HEK293T (cell line): ENCODE data around the gene PDE7B.

Source experiments
- CTBP1 ChIP-seq: fragments of 450-650 bp; IDR thresholded peaks from 2 replicates; pipeline ENCODE4 v1.6.1; 2016; ENCODE audit warnings: borderline replicate concordance
- FOXK2 ChIP-seq: fragments of 450-650 bp; IDR thresholded peaks from 2 replicates; pipeline ENCODE4 v1.6.1; 2016; ENCODE audit warnings: mild to moderate bottlenecking
- FOXM1 ChIP-seq: fragments of 450-650 bp; IDR thresholded peaks from 2 replicates; pipeline ENCODE4 v1.6.1; 2017; ENCODE audit warnings: mild to moderate bottlenecking, borderline replicate concordance
- HDGF ChIP-seq: fragments of 450-650 bp; IDR thresholded peaks from 2 replicates; pipeline ENCODE4 v1.6.1; 2017; ENCODE audit warnings: antibody characterized with exemption, borderline replicate concordance
- L3MBTL2 ChIP-seq: fragments of 450-650 bp; conservative IDR thresholded peaks from 2 replicates; pipeline ENCODE4 v1.6.1; 2016; ENCODE audit warnings: mild to moderate bottlenecking
- SP1 ChIP-seq: fragments of 450-650 bp; IDR thresholded peaks from 2 replicates; pipeline ENCODE4 v1.6.1; 2017
- ZNF384 ChIP-seq: fragments of 450-650 bp; IDR thresholded peaks from 2 replicates; pipeline ENCODE4 v1.6.1; 2016

DNA sequence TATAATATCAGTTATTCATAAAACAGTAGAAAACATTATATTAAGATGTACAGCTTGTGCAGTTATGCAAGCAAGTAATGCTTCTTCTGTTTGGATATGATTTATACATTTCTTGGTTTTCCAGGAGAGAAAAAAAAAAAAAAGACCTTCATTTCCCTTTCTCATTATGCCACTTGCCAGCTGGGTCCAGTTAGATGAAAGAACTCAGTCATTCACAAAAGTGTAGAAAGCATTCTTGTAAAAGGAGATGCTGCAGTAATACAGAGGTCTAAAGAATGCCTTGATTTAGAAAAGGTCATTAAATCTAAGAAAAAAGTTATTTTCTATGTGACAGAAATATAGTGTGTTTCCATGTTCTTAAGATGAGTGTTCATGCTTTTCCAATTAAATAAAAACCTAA, 7.4 kb downstream of the PDE7B start:
- TF ChIP-seq SP1 = no peak
- no peak for TF ChIP-seq CTBP1
- TF ChIP-seq HDGF = no peak
- no peak for TF ChIP-seq ZNF384
- no peak for TF ChIP-seq L3MBTL2
- no peak for TF ChIP-seq FOXM1
- TF ChIP-seq FOXK2 = no peak
